Measurements from ENCODE around the gene GPR15.

Gene GPR15

GRCh38 chr3:98534734-98535133, 3.0 kb downstream of the GPR15 start:
- H3K4me3 ChIP-seq (ENCODE audit: control insufficient read depth, low read depth, low read length) = no peak overlapping the region
- no peak for TF ChIP-seq CTCF (conservative IDR thresholded peaks at IDR 0.05; ENCODE audit: control insufficient read depth, insufficient read depth, low read depth, low read length)
- no peak for DNase-seq (ENCODE audit: low read depth)

- DNase-seq (ENCODE audit: low read depth) = no peak
- TF ChIP-seq CTCF (conservative IDR thresholded peaks at IDR 0.05; ENCODE audit: control insufficient read depth, insufficient read depth, low read depth, low read length) = no peak
- no peak overlapping the region for H3K4me3 ChIP-seq (ENCODE audit: control insufficient read depth, low read depth, low read length)
Observed at GRCh38 chr3:98536456-98537017, 4.8 kb downstream of the GPR15 start.

GRCh38 chr3:98540346-98540745, 8.6 kb downstream of the GPR15 start:
- DNase-seq (ENCODE audit: low read depth) = no peak
- no peak for TF ChIP-seq CTCF (conservative IDR thresholded peaks at IDR 0.05; ENCODE audit: control insufficient read depth, insufficient read depth, low read depth, low read length)
- no peak overlapping the region for H3K4me3 ChIP-seq (ENCODE audit: control insufficient read depth, low read depth, low read length)

GRCh38 chr3:98541695-98542094, 9.9 kb downstream of the GPR15 start:
- TF ChIP-seq CTCF (conservative IDR thresholded peaks at IDR 0.05; ENCODE audit: control insufficient read depth, insufficient read depth, low read depth, low read length) = no peak
- DNase-seq (ENCODE audit: low read depth) = no peak
- H3K4me3 ChIP-seq (ENCODE audit: control insufficient read depth, low read depth, low read length) = no peak overlapping the region

GRCh38 chr3:98542623-98543022, 10.8 kb downstream of the GPR15 start:
- no peak overlapping the region for H3K4me3 ChIP-seq (ENCODE audit: control insufficient read depth, low read depth, low read length)
- TF ChIP-seq CTCF (conservative IDR thresholded peaks at IDR 0.05; ENCODE audit: control insufficient read depth, insufficient read depth, low read depth, low read length) = no peak
- DNase-seq (ENCODE audit: low read depth) = no peak

- no peak for TF ChIP-seq CTCF (conservative IDR thresholded peaks at IDR 0.05; ENCODE audit: control insufficient read depth, insufficient read depth, low read depth, low read length)
- no peak for DNase-seq (ENCODE audit: low read depth)
Observed at GRCh38 chr3:98545940-98546339, 14.2 kb downstream of the GPR15 start.

GRCh38 chr3:98548544-98548943, 16.8 kb downstream of the GPR15 start:
- no peak for TF ChIP-seq CTCF (conservative IDR thresholded peaks at IDR 0.05; ENCODE audit: control insufficient read depth, insufficient read depth, low read depth, low read length)
- H3K4me3 ChIP-seq (ENCODE audit: control insufficient read depth, low read depth, low read length) = no peak overlapping the region

More at GRCh38 chr3:98545940-98546339, 14.2 kb downstream of the GPR15 start:
- H3K4me3 ChIP-seq (ENCODE audit: control insufficient read depth, low read depth, low read length) = no peak overlapping the region

More at GRCh38 chr3:98548544-98548943, 16.8 kb downstream of the GPR15 start:
- no peak for DNase-seq (ENCODE audit: low read depth)

Data from fibroblast of mammary gland (primary cell).